Esophagus mucosa (tissue), 1 donor: Measurements from ENCODE around the gene RBM10. TPM values are rescaled to one million over a fixed set of nuclear protein-coding genes. Genes with fewer than 3 reads are reported as not detected.

Experiments
- ATAC-seq: fragments of 200-7000 bp; cut with Tn5 transposase; one replicate; pipeline ENCODE4 v1.9.1; 2020
- total RNA-seq: library from RNA; stranded (reverse); gene quantifications from one replicate; pipeline ENCODE4 v1.2.4, GENCODE V29; 2023
- donor health status: DM: yes; HTN: yes; CAD: no.

Gene RBM10
- total RNA-seq, 1 donor from 2014 or later, result 23.6 TPM

- ATAC-seq, result no peak
Measured at GRCh38 chrX:47222751-47223350, 77.8 kb downstream of the RBM10 start.

- ATAC-seq, result no peak
Measured at GRCh38 chrX:47223476-47224250, 78.6 kb downstream of the RBM10 start.

GRCh38 chrX:47224266-47224895 lies 79.4 kb downstream of the RBM10 start:
- no peak for ATAC-seq

GRCh38 chrX:47224896-47225290 lies 79.9 kb downstream of the RBM10 start:
- no peak for ATAC-seq

GRCh38 chrX:47226071-47226470 lies 81.0 kb downstream of the RBM10 start:
- no peak for ATAC-seq

- ATAC-seq, result no peak
Measured at GRCh38 chrX:47226531-47227333, 81.7 kb downstream of the RBM10 start.

GRCh38 chrX:47227334-47227583 lies 82.2 kb downstream of the RBM10 start:
- no peak for ATAC-seq

- no peak for ATAC-seq
Measured at GRCh38 chrX:47228550-47229270, 83.7 kb downstream of the RBM10 start.

GRCh38 chrX:47229427-47229826 lies 84.4 kb downstream of the RBM10 start:
- no peak for ATAC-seq

- no peak for ATAC-seq
Measured at GRCh38 chrX:47230136-47230868, 85.3 kb downstream of the RBM10 start.

GRCh38 chrX:47231167-47231566 lies 86.1 kb downstream of the RBM10 start:
- no peak for ATAC-seq

- ATAC-seq, result no peak
Measured at GRCh38 chrX:47232197-47232802, 87.3 kb downstream of the RBM10 start.

- ATAC-seq, result no peak
Measured at GRCh38 chrX:47232803-47233332, 87.8 kb downstream of the RBM10 start, which contains the start of gene USP11. Gene USP11 (plus strand): TSS chrX:47233009. CDS start chrX:47233044, 35 bp downstream.

GRCh38 chrX:47233333-47234113 lies 88.5 kb downstream of the RBM10 start:
- ATAC-seq, result peak; percentile 96

- no peak for ATAC-seq
Measured at GRCh38 chrX:47234583-47234982, 89.6 kb downstream of the RBM10 start.

- no peak for ATAC-seq
Measured at GRCh38 chrX:47235691-47236103, 90.7 kb downstream of the RBM10 start.
